ENCODE measurements around the gene PARL. TPM values are rescaled to one million over a fixed set of nuclear protein-coding genes. Genes with fewer than 3 reads are reported as not detected.

The PARL gene
- total and polyA plus RNA-seq, 2 of the 13 experiments (the other 11 are each of a cell fraction or from before 2014, with no cell fraction given): 46.3 to 58.6 TPM

DNA sequence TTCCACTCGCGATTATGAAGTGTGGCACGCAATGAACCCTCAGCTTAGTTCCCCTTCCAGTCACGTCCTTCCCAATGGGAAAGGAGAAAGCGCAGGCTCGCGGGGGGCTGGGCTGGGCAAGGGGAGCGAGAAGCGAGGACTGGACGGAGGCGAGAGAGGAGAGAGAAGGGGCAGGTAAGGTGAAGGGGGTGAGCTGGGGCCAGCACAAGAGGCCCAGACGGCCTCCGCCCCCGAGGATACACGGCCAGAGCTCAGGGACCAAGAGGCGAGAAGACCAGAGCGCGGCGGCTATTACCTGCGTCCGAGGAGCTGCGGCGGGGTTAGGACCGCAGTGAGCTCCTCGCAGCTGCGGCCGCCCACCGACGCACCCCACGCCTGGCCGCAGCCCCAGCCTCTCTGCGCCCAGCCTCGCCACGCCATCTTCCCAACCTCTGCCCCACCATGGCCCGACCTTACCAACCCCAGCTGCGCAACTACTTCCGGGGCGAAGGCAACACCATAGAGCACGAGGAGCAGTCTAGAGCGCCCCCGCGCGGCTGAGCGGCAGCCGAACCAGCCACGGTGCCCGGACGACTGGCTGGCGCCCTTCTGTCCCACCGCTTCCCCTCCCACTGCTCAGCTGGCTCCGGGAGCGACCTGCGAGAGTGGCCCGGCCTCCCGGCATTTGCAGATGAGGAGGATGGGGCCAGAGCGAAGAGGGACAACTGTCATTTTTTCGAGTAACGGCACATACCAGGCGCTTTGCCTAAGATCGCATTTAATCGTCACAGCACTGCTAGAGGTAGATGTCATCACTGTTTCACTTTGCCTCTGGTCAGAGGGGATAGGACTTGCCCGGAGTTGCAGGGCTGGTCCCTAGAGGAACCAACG lies at the start of gene PARL (continued):
- TF ChIP-seq, protein P1, sequence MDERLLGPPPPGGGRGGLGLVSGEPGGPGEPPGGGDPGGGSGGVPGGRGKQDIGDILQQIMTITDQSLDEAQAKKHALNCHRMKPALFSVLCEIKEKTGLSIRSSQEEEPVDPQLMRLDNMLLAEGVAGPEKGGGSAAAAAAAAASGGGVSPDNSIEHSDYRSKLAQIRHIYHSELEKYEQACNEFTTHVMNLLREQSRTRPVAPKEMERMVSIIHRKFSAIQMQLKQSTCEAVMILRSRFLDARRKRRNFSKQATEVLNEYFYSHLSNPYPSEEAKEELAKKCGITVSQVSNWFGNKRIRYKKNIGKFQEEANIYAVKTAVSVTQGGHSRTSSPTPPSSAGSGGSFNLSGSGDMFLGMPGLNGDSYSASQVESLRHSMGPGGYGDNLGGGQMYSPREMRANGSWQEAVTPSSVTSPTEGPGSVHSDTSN (CRISPR knock-in tag; IDR thresholded peaks at IDR 0.05): no peak
- TF ChIP-seq ARID2 (CRISPR knock-in tag; IDR thresholded peaks at IDR 0.05; ENCODE audit: borderline replicate concordance) (0 out of 2 replicates have a peak, but pooled peaks have one; percentile 22), ZNF335 (CRISPR knock-in tag; IDR thresholded peaks at IDR 0.05) (no peak), KDM5B (CRISPR knock-in tag; IDR thresholded peaks at IDR 0.05; ENCODE audit: borderline replicate concordance) (peak; percentile 92), KMT2A (CRISPR knock-in tag; IDR thresholded peaks at IDR 0.05) (peak; percentile 98), TEAD2 (CRISPR knock-in tag; IDR thresholded peaks at IDR 0.05) (no peak), KDM6A (CRISPR knock-in tag; IDR thresholded peaks at IDR 0.05; ENCODE audit: low read depth) (no peak), ZNF263 (CRISPR knock-in tag; IDR thresholded peaks at IDR 0.05) (no peak), ZNF768 (CRISPR knock-in tag; IDR thresholded peaks at IDR 0.05) (peak; percentile 69), NCOR1 (IDR thresholded peaks at IDR 0.05; ENCODE audit: borderline replicate concordance, low read length) (peak; percentile 29; the same call in 1 of the 2 replicates), JUND (CRISPR knock-in tag; IDR thresholded peaks at IDR 0.05) (0 out of 2 replicates have a peak, but pooled peaks have one; percentile 28), ZNF639 (CRISPR knock-in tag; conservative IDR thresholded peaks at IDR 0.05) (peak; percentile 87), NCOA5 (CRISPR knock-in tag; IDR thresholded peaks at IDR 0.05) (no peak), FOXM1 (CRISPR knock-in tag; IDR thresholded peaks at IDR 0.05) (peak; percentile 80; the same call in 1 of the 2 replicates)
- TF ChIP-seq, protein P2, sequence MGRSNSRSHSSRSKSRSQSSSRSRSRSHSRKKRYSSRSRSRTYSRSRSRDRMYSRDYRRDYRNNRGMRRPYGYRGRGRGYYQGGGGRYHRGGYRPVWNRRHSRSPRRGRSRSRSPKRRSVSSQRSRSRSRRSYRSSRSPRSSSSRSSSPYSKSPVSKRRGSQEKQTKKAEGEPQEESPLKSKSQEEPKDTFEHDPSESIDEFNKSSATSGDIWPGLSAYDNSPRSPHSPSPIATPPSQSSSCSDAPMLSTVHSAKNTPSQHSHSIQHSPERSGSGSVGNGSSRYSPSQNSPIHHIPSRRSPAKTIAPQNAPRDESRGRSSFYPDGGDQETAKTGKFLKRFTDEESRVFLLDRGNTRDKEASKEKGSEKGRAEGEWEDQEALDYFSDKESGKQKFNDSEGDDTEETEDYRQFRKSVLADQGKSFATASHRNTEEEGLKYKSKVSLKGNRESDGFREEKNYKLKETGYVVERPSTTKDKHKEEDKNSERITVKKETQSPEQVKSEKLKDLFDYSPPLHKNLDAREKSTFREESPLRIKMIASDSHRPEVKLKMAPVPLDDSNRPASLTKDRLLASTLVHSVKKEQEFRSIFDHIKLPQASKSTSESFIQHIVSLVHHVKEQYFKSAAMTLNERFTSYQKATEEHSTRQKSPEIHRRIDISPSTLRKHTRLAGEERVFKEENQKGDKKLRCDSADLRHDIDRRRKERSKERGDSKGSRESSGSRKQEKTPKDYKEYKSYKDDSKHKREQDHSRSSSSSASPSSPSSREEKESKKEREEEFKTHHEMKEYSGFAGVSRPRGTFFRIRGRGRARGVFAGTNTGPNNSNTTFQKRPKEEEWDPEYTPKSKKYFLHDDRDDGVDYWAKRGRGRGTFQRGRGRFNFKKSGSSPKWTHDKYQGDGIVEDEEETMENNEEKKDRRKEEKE (IDR thresholded peaks at IDR 0.05): no peak
- TF ChIP-seq, protein P3, sequence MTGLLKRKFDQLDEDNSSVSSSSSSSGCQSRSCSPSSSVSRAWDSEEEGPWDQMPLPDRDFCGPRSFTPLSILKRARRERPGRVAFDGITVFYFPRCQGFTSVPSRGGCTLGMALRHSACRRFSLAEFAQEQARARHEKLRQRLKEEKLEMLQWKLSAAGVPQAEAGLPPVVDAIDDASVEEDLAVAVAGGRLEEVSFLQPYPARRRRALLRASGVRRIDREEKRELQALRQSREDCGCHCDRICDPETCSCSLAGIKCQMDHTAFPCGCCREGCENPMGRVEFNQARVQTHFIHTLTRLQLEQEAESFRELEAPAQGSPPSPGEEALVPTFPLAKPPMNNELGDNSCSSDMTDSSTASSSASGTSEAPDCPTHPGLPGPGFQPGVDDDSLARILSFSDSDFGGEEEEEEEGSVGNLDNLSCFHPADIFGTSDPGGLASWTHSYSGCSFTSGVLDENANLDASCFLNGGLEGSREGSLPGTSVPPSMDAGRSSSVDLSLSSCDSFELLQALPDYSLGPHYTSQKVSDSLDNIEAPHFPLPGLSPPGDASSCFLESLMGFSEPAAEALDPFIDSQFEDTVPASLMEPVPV (CRISPR knock-in tag; IDR thresholded peaks at IDR 0.05): peak; percentile 92

All from HepG2 (cell line).